ENCODE data around the gene RAP1GDS1.
"Not testable (repeated sequence)": the region's sequence is repeated elsewhere in the genome, so short reads cannot be mapped to it uniquely, and the experiment has no call there.

Gene RAP1GDS1

GRCh38 chr4:98446499-98447375 lies 185.6 kb downstream of the RAP1GDS1 start:
- DNase-seq = no peak

GRCh38 chr4:98447648-98448047 lies 186.5 kb downstream of the RAP1GDS1 start:
- DNase-seq = no peak

- DNase-seq = no peak
Measured at GRCh38 chr4:98448908-98449307, 187.7 kb downstream of the RAP1GDS1 start.

DNA sequence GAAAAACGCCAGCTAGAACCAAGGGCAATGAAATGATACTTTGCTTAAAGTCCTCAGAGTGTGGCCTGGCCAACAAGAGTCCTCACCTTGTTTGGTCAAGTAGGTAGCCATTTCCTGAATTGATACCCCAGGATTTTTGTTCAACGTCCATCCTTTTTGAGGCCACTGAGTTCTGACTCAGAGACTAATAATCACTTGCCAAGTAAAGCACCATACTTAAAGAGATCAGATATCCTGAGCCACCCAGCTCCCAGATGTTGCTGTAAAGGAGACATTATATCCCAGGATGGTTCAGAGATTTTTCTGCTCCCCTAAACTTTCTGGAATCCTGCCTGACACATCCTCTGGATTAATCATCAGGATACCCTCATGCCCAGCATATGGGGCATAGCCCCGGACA lies 190.9 kb downstream of the RAP1GDS1 start:
- no peak for DNase-seq

GRCh38 chr4:98457422-98457821 lies 196.2 kb downstream of the RAP1GDS1 start:
- DNase-seq = not testable (repeated sequence)

DNA sequence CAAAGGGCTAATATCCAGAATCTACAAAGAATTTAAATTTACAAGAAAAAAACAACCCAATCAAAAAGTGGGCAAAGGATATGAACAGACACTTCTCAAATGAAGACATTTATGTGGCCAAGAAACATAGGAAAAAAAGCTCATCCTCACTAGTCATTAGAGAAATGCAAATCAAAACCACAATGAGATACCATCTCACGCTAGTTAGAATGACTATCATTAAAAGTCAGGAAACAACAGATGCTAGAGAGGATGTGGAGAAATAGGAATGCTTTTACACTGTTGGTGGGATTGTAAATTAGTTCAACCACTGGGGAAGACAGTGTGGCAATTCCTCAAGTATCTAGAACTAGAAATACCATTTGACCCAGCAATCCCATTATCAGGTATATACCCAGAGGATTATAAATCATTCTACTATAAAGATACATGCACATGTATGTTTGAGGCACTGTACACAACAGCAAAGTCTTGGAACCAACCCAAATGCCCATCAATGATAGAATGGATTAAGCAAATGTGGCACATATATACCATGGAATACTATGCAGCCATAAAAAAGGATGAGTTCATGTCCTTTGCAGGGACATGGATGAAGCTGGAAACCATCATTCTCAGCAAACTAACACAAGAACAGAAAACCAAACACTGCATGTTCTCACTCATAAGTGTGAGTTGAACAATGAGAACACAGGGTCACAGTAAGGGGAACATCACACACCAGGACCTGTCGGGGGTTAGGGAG lies 200.1 kb downstream of the RAP1GDS1 start:
- peak; percentile 14 for DNase-seq

- no peak for DNase-seq
Measured at GRCh38 chr4:98462487-98462886, 201.3 kb downstream of the RAP1GDS1 start.

DNA sequence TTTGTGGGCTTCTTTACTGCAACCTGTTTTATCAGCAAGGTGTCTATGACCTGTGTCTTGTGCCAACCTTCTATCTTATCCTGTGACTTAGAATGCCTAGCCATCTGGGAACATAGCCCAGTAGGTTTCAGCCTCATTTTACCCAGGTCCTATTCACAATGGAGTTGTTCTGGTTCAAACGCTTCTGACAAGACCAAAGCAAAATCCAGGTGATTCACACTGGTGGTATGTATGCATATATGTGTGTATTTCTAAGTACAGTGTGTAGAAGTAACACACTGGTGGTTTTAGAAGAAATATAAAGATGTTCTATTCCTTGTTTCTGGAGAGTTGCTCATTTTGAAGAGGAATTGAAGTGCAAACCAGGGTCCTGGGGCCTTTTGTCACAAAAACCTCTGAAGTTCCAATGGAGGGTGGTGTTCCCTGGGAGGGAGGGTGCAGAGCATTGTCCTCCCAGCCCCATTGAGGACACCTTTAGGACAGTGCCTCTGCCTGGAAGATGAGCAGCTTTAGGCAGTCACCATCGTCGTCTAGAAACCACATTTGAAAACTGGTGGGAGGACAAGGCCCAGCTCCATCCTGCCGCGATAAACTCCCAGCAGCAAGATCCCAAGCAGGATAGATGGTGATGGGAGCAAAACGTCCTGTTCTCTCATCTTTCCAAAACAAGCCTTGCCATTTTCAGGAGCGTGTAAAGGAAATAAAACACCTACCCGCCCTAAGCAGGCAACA lies 205.8 kb downstream of the RAP1GDS1 start:
- no peak for DNase-seq

DNA sequence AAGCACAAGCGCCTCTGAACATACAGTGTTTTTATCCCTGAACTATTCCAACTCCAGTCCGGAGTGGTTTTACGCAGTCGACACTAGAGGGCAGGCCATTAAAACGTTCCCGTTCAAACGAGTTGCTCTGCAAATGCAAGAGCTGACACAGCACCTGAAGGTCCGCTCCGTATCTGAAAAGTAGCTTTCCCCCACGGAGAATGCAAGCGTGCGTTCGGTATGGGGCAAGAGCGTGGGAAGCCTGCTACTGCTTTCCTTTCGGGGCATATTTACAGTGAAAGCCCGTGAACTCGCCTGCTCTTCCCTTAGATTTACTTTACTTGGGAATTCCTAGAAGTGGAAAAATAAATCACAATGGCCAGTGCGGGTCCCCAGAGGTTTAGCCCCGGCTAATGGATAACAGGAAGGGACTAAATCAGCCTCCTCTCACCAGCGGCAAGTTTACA lies 206.5 kb downstream of the RAP1GDS1 start:
- peak; percentile 55 for DNase-seq

DNA sequence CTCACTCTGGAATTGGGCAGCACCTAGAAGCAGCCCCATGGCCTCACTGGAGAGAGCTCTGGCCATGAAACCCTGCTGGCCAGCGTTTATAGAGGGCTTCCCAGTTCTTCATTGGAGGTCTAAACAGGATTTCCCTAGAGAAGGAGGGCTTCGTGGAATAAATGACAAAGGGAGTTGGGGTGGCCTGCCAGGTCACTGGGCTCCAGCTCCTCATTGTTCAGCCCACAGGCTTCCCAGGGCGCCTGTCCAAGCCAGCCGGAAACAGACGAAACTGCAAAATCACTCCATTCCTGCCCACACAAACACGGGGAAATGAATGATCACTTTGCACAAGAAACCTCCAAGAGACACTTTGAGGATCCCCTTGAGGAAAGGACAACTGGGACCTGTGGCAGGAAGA lies 207.5 kb downstream of the RAP1GDS1 start:
- DNase-seq = no peak

DNA sequence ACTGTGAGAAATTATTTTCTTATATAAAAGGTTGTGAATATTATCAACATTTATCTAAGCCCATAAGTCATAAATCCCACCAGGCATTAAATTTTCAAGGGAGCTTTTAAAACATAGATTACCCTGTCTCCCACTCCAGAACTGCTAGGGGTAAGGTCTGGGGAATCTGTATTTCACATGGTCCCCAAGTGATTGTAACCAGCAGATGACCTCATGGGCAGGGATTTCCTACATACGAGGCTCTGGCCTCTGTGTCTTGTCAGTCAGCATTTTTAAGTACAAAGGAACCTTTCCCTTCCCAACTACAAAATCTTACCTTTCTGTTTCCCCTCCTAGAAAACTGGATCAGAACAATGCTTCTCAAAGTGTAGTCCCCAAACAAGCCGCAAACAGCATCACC lies 208.6 kb downstream of the RAP1GDS1 start:
- no peak for DNase-seq

GRCh38 chr4:98470366-98470765 lies 209.2 kb downstream of the RAP1GDS1 start:
- no peak for DNase-seq

GRCh38 chr4:98470831-98471230 lies 209.6 kb downstream of the RAP1GDS1 start:
- DNase-seq = no peak

GRCh38 chr4:98473046-98473445 lies 211.9 kb downstream of the RAP1GDS1 start:
- DNase-seq = no peak

DNA sequence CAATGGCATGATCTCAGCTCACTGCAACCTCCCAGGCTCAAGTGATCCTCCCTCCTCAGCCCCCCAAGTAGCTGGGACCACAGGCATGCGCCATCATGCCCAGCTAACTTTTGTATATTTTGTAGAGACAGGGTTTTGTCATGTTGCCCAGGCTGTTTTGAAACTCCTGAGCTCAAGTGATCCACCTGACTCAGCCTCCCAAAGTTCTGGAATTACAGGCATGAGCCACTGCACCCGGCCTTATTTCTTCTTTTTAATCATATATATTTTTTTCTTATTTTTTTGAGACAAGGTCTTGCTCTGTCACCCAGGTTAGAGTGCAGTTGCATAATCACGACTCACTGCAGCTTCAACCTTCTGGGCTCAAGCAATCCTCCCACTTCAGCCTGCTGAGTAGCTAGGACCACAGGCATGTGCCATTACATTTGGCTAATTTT lies 213.2 kb downstream of the RAP1GDS1 start:
- DNase-seq = no peak

DNA sequence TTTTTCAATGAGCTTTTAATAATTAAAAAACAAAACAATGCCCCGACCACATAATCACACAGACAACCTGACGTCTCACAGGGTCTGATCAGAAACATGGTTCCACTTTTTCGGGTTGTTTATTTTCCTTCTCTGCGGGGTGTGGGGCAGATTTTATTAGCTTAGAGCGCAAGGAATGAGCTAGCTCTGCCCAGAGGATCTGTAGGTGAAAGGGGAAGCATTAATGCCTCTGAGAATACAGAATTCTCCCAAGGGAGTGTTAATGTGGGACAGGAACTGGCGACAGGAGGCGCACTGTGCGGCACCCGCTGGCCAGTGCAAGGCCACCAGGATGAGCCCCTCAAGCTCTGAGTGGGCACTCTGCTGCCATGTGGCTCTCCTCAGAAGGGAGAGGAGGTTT lies 215.7 kb downstream of the RAP1GDS1 start:
- no peak for DNase-seq

GRCh38 chr4:98479590-98479989 lies 218.4 kb downstream of the RAP1GDS1 start:
- DNase-seq = not testable (repeated sequence)

DNA sequence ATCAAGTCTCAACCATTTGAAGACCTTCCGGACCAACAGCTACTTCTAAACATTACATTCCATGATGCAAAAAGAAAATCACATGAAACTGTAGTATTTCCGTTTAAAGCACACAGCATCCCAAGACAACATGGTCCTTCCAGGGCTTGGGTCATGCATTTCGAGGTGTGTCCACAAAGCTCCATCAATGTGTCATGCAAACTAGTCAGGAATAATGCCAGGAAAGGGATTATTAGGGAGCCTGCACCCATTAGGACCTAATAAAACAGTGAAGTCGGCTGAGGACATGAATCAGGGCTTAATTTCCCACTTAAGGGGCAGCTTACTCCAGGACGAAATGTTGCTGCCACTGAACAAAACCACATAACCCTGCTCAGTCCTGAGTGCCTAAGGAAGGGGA lies 219.4 kb downstream of the RAP1GDS1 start:
- no peak for DNase-seq

DNA sequence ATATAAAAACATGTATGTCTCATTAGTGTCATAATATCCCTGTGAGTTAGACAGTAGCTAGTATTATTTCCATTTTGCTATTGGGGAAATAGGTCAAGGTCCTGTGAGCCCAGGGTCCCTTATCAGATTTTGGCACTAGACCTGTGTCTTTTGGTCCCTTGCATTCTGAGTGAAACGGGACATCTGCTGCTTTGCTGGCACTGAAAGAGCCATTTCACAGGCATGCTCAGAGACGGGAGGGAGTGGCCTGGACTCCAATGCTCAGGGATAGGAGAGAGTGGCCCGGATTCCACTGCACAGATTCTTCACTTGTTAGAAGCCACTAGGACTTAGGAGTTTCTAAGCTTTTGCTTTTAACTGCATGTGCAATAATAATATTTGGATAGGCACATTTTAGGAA lies 220.0 kb downstream of the RAP1GDS1 start:
- no peak for DNase-seq

- DNase-seq = no peak
Measured at GRCh38 chr4:98482503-98482846, 221.3 kb downstream of the RAP1GDS1 start.

DNA sequence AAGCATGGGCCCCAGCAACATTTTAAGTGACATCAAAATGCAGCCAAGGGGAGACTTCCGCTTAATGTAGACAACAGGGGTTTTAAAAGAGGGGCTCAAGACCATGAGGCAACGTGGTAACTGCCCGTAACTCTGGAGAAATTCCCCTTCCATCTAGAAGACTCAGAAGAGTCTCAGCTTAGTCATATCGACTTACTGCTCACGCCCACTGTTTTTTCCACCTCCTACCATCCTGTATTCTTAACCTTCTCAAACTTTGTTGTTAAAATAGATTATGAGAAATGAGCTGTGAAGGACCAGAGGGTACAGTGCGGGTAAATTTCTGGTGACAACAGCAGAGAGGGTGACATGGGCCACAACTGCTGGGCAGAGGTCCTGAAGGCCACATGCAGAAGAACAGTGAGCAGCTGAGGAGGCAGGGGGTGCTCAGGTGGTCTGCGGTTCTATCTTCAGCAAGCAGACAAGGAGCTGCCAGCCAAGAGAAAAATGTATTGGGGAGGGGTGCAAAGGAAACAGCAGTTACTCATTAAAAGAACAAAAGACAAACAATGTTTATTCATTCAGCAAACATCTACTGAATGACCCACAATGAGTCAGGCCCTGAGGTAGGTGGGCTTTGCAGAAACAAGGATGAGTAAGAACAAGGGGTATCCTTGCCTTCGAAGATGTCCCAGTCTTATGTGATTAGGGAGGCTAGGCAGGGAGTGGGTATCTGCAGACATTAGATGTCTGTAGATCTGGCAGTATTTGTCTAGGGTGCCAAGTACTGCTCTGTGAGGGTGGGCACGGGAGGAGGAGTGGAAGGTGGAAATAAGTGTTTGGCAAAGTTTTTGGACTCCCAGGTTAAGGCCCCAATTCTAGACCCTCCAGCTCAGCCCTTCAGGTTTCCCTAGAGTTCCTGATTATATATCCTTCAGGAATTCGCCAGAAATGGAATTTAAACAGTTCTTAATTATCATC lies 221.9 kb downstream of the RAP1GDS1 start:
- DNase-seq = no peak

- no peak for DNase-seq
Measured at GRCh38 chr4:98484031-98484430, 222.8 kb downstream of the RAP1GDS1 start.
